ENCODE results near the gene MEP1B.
"Not testable (repeated sequence)": the region's sequence is repeated elsewhere in the genome, so short reads cannot be mapped to it uniquely, and the experiment has no call there.

MEP1B gene

DNA sequence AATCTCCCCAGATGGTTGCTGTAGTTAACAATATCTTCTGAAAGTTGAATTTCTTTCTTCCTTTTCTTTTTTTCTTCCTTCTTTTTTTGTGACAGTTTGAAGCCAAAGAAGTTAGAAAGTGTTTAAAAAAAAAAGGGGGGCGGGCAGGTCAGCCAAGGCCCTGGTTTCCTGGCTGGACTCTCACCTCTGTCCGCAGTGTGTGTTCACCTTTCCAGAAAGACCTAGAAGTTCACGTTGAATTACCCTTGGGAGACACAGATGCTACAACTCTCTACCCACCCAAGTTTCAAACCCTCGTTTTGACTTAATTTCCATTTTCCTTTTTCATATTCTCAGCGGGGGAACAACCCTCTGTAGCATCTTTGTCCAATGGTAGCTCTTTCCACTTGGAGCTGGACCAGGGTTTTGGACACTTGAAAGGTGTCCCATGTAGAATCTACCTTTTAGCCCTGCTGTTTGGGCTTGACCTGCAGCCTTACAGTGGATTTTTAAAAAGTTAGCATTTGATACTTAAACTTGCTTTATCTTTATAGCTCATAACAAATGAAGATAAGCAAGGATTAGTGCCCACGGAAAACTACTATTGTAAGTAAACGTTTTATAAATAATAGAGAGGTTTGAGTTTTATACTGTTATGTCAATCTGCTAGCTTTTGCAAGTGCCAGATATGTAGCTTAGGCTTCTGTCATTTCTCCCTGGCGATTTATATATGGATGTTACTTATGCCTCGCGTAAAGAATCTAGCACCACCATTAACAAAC, 20.0 kb downstream of the MEP1B start:
- Histone ChIP-seq H3K4me1 (ENCODE audit: control insufficient read depth, insufficient read depth, low read length) (no peaks in the 10 kb centered on the region), H3K9me3 (ENCODE audit: control insufficient read depth in 2 of 2, low read length in 2 of 2) (no peaks in the 10 kb centered on the region)

DNA sequence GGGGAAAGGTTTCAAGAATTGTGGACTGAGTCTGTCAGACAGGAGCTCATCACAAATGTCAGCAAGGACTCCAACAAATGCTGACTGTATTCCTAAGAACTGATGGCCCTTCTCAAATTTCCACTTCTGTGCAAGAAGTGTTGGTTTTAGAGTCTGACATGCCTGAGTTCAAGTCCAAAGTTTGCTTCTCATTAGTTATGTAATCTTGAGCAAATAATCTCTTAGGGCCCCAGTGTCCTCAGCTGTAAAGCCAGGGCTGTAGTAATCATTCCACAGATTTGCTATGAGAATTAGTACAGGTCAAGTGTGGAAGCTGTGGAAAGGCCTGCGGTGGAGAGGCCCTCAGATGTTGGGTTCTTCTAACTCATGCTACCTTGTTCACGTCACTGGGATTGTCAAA, 23.9 kb downstream of the MEP1B start:
- Histone ChIP-seq H3K4me3 (ENCODE audit: low read length in 2 of 2) (no peak overlapping the region), H3K36me3 (ENCODE audit: control insufficient read depth in 2 of 2, insufficient read depth in 2 of 2, low read length in 2 of 2) (no peaks in the 10 kb centered on the region), H3K27me3 (ENCODE audit: control insufficient read depth in 1 of 2, insufficient read depth in 2 of 2, low read length in 2 of 2) (no peaks in the 10 kb centered on the region), H3K27ac (ENCODE audit: low read length) (no peak overlapping the region), H3K9me3 (ENCODE audit: control insufficient read depth in 2 of 2, low read length in 2 of 2) (no peaks in the 10 kb centered on the region), H3K9ac (ENCODE audit: low read length in 2 of 2) (no peak overlapping the region), H3K4me1 (ENCODE audit: control insufficient read depth, insufficient read depth, low read length) (no peaks in the 10 kb centered on the region)

More for the DNA sequence above, 20.0 kb downstream of the MEP1B start:
- Histone ChIP-seq H3K4me3 (ENCODE audit: low read length in 2 of 2) (no peak overlapping the region), H3K9ac (ENCODE audit: low read length in 2 of 2) (no peak overlapping the region), H3K27me3 (ENCODE audit: control insufficient read depth in 1 of 2, insufficient read depth in 2 of 2, low read length in 2 of 2) (no peaks in the 10 kb centered on the region), H3K27ac (ENCODE audit: low read length) (no peak overlapping the region), H3K36me3 (ENCODE audit: control insufficient read depth in 2 of 2, insufficient read depth in 2 of 2, low read length in 2 of 2) (no peaks in the 10 kb centered on the region)

GRCh38 chr18:32216390-32216789, 26.6 kb downstream of the MEP1B start:
- no peaks in the 10 kb centered on the region for H3K36me3 ChIP-seq (ENCODE audit: control insufficient read depth in 2 of 2, insufficient read depth in 2 of 2, low read length in 2 of 2)
- H3K9ac ChIP-seq (ENCODE audit: low read length in 2 of 2), result no peak overlapping the region
- no peak overlapping the region for H3K4me3 ChIP-seq (ENCODE audit: low read length in 2 of 2)
- no peaks in the 10 kb centered on the region for H3K9me3 ChIP-seq (ENCODE audit: control insufficient read depth in 2 of 2, low read length in 2 of 2)
- no peaks in the 10 kb centered on the region for H3K27me3 ChIP-seq (ENCODE audit: control insufficient read depth in 1 of 2, insufficient read depth in 2 of 2, low read length in 2 of 2)
- no peaks in the 10 kb centered on the region for H3K4me1 ChIP-seq (ENCODE audit: control insufficient read depth, insufficient read depth, low read length)
- H3K27ac ChIP-seq (ENCODE audit: low read length), result no peak overlapping the region

DNA sequence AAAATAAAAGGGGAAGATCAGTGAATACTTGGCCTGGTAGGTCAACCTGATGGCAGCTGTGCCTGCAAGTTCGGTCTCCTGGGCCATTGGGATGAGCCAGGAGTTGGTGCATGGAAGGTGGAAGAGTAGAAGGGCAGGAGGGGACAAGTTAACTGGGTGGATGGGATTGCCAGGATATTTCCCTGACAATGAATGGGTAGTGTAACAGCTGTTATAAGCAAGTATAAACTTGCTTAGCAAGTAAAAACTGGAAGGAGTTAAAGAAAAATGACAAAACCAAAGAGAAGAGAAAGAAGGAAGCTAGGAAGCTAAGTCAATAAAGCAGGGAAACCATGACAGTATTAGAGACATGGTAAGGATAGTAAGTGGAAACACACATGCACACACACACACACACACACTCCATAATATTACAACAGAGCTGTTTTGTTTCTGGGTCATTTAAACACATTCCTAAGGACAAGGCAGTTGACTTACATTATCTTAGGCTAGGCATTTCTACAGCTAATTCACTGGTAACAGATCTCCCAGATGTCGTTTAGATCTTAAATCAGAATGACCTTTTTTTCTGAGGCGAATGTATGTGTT, 29.7 kb downstream of the MEP1B start:
- Histone ChIP-seq H3K36me3 (ENCODE audit: control insufficient read depth in 2 of 2, insufficient read depth in 2 of 2, low read length in 2 of 2) (no peaks in the 10 kb centered on the region), H3K27me3 (ENCODE audit: control insufficient read depth in 1 of 2, insufficient read depth in 2 of 2, low read length in 2 of 2) (no peaks in the 10 kb centered on the region), H3K9ac (ENCODE audit: low read length in 2 of 2) (no peak overlapping the region), H3K27ac (ENCODE audit: low read length) (no peak overlapping the region), H3K9me3 (ENCODE audit: control insufficient read depth in 2 of 2, low read length in 2 of 2) (no peaks in the 10 kb centered on the region), H3K4me1 (ENCODE audit: control insufficient read depth, insufficient read depth, low read length) (no peaks in the 10 kb centered on the region), H3K4me3 (ENCODE audit: low read length in 2 of 2) (no peak overlapping the region)

- H3K9ac ChIP-seq (ENCODE audit: low read length in 2 of 2); H3K27me3 ChIP-seq (ENCODE audit: control insufficient read depth in 1 of 2, insufficient read depth in 2 of 2, low read length in 2 of 2); H3K27ac ChIP-seq (ENCODE audit: low read length); H3K9me3 ChIP-seq (ENCODE audit: control insufficient read depth in 2 of 2, low read length in 2 of 2); H3K4me3 ChIP-seq (ENCODE audit: low read length in 2 of 2); H3K36me3 ChIP-seq (ENCODE audit: control insufficient read depth in 2 of 2, insufficient read depth in 2 of 2, low read length in 2 of 2); H3K4me1 ChIP-seq (ENCODE audit: control insufficient read depth, insufficient read depth, low read length): not testable (repeated sequence)
Measured at GRCh38 chr18:32233348-32233747, 43.5 kb downstream of the MEP1B start.

DNA sequence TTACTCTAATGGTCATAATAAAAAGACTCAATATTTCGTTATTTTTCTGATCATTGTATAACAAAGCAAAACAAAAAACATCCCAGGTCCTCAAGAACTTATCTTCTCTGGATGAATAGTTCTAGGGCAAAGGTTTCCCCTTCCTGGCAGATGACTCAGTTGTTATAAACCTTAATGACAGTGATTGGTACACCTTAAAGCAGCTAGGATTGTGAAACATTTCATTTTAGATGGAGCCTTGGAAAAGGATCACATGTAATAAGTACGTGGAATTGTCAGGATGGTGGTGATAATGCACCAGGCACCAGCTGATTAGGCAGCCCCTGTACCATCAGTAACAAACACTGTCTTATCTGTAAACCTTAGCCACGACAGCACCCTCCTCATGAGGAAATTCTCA, 47.2 kb downstream of the MEP1B start:
- Histone ChIP-seq H3K9me3 (ENCODE audit: control insufficient read depth in 2 of 2, low read length in 2 of 2) (no peaks in the 10 kb centered on the region), H3K4me1 (ENCODE audit: control insufficient read depth, insufficient read depth, low read length) (no peaks in the 10 kb centered on the region), H3K4me3 (ENCODE audit: low read length in 2 of 2) (no peak overlapping the region), H3K27ac (ENCODE audit: low read length) (no peak overlapping the region), H3K36me3 (ENCODE audit: control insufficient read depth in 2 of 2, insufficient read depth in 2 of 2, low read length in 2 of 2) (no peaks in the 10 kb centered on the region), H3K9ac (ENCODE audit: low read length in 2 of 2) (no peak overlapping the region), H3K27me3 (ENCODE audit: control insufficient read depth in 1 of 2, insufficient read depth in 2 of 2, low read length in 2 of 2) (no peaks in the 10 kb centered on the region)

DNA sequence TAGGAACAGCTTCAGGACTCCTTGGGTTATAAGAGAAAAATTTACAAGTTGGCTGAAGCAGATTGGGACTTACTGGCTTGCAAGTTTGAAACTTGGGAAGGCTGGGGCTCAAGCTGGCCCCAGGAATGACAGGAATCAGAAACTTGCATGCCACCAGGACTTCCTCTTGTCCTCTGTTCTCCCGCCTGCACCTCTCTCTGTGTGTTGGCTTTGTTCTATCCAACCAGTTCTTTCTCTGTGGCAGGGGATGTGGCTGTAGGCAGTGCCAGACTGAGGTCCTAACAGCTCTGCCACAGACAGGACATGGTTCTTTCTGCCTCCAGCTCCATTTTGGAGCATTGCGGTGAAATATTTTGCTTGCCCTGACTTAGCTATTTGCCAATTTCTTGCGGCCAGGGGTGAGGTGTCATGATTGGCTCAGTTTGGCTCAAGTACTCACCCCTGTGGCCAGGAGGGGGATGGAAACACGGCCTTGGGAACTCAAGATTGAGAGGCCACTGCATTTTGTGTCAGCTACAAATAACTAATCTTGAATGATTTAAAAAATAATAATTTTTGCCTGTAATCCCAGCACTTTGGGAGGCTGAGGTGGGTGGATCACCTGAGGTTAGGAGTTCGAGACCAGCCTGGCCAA, 48.9 kb downstream of the MEP1B start:
- no peak overlapping the region for H3K9ac ChIP-seq (ENCODE audit: low read length in 2 of 2)
- H3K4me3 ChIP-seq (ENCODE audit: low read length in 2 of 2), result no peak overlapping the region
- H3K36me3 ChIP-seq (ENCODE audit: control insufficient read depth in 2 of 2, insufficient read depth in 2 of 2, low read length in 2 of 2), result no peaks in the 10 kb centered on the region
- H3K27me3 ChIP-seq (ENCODE audit: control insufficient read depth in 1 of 2, insufficient read depth in 2 of 2, low read length in 2 of 2), result no peaks in the 10 kb centered on the region
- no peak overlapping the region for H3K27ac ChIP-seq (ENCODE audit: low read length)
- H3K4me1 ChIP-seq (ENCODE audit: control insufficient read depth, insufficient read depth, low read length), result no peaks in the 10 kb centered on the region
- H3K9me3 ChIP-seq (ENCODE audit: control insufficient read depth in 2 of 2, low read length in 2 of 2), result no peaks in the 10 kb centered on the region

DNA sequence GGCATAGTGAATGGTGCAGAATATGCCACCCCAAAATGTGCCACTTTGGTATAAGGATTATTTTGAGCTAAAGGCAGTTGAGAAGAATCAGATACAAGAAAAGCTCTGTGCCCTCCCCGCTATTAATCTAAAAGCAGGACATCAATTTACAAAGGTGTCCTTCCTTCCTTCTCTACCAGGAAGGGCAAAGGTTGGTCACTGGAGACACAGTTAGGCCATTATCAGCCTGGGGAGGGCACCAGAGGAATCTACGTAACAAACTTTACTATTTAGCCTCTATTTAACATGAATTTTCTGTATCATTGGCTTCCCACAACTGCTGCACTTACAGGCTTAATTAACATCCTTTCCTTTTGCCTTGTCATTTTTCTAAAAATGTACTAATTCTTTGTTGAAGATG, 52.6 kb downstream of the MEP1B start:
- Histone ChIP-seq H3K9ac (ENCODE audit: low read length in 2 of 2) (no peak overlapping the region), H3K27ac (ENCODE audit: low read length) (no peak overlapping the region), H3K4me1 (ENCODE audit: control insufficient read depth, insufficient read depth, low read length) (no peaks in the 10 kb centered on the region), H3K9me3 (ENCODE audit: control insufficient read depth in 2 of 2, low read length in 2 of 2) (no peaks in the 10 kb centered on the region), H3K36me3 (ENCODE audit: control insufficient read depth in 2 of 2, insufficient read depth in 2 of 2, low read length in 2 of 2) (no peaks in the 10 kb centered on the region), H3K4me3 (ENCODE audit: low read length in 2 of 2) (no peak overlapping the region), H3K27me3 (ENCODE audit: control insufficient read depth in 1 of 2, insufficient read depth in 2 of 2, low read length in 2 of 2) (no peaks in the 10 kb centered on the region)

DNA sequence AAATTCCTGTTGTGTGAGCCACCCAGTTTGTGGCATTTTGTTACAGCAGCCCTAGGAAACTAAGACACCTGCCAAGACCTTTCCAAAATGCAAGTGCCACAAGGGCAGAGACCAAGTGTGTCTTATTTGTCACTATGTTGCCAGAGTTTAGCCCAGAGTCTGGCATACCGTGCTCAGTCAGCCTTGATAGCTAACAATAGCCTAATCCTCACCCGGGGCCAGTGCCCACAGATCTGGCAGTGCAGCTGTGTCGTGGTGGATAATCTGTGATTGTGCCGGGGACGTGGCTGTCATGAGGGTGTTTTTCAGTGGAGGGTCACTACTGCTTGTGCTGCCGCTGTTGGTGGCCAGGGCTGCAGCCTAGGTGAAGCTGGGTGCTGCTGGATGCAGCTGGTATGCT, 53.5 kb downstream of the MEP1B start:
- no peak overlapping the region for H3K9ac ChIP-seq (ENCODE audit: low read length in 2 of 2)
- H3K4me3 ChIP-seq (ENCODE audit: low read length in 2 of 2), result no peak overlapping the region

GRCh38 chr18:32244881-32245280, 55.0 kb downstream of the MEP1B start:
- no peaks in the 10 kb centered on the region for H3K27me3 ChIP-seq (ENCODE audit: control insufficient read depth in 1 of 2, insufficient read depth in 2 of 2, low read length in 2 of 2)
- no peak overlapping the region for H3K27ac ChIP-seq (ENCODE audit: low read length)
- H3K9me3 ChIP-seq (ENCODE audit: control insufficient read depth in 2 of 2, low read length in 2 of 2), result no peaks in the 10 kb centered on the region
- H3K36me3 ChIP-seq (ENCODE audit: control insufficient read depth in 2 of 2, insufficient read depth in 2 of 2, low read length in 2 of 2), result no peaks in the 10 kb centered on the region
- H3K9ac ChIP-seq (ENCODE audit: low read length in 2 of 2), result no peak overlapping the region
- H3K4me3 ChIP-seq (ENCODE audit: low read length in 2 of 2), result no peak overlapping the region
- H3K4me1 ChIP-seq (ENCODE audit: control insufficient read depth, insufficient read depth, low read length), result no peaks in the 10 kb centered on the region

More for the DNA sequence above, 53.5 kb downstream of the MEP1B start:
- Histone ChIP-seq H3K4me1 (ENCODE audit: control insufficient read depth, insufficient read depth, low read length) (no peaks in the 10 kb centered on the region), H3K27ac (ENCODE audit: low read length) (no peak overlapping the region), H3K27me3 (ENCODE audit: control insufficient read depth in 1 of 2, insufficient read depth in 2 of 2, low read length in 2 of 2) (no peaks in the 10 kb centered on the region), H3K9me3 (ENCODE audit: control insufficient read depth in 2 of 2, low read length in 2 of 2) (no peaks in the 10 kb centered on the region), H3K36me3 (ENCODE audit: control insufficient read depth in 2 of 2, insufficient read depth in 2 of 2, low read length in 2 of 2) (no peaks in the 10 kb centered on the region)

Measured in stomach smooth muscle (tissue), 2 donors.